ENCODE measurements around the gene DMRT1.

DMRT1 gene

DNA sequence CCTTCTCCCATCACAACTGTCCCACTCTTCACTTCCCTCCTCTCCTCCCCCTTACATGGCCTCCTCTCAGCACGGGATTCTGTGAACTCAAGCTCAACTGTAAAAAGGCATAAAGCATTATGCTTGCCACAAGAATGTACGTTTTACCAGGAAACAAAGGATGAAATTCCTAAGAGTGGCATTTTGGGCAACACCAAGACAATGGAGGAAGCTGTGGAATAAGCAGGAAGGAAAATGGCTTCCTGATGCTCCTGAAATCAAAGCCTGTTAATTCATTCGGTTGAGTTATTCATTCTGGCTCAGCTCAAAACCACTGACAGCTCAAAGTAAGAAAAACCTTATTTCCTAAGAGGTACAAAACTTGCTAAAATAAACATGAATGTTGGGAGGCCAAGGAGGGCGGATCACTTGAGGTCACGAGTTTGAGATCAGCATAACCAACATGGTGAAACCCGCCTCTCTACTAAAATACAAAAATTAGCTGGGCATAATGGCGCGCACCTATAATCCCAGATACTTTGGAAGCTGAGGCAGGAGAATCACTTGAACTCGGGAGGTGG lies 40.8 kb upstream of the DMRT1 start:
- TF ChIP-seq TAF1 (IDR thresholded peaks at IDR 0.05; ENCODE audit: borderline replicate concordance, insufficient read depth, low read length) (no peak), POLR2AphosphoS5 (IDR thresholded peaks at IDR 0.05; ENCODE audit: low read depth, low read length) (no peak), SIN3A (IDR thresholded peaks at IDR 0.05; ENCODE audit: borderline replicate concordance, insufficient read depth, low read length) (no peak), FOXP2 (optimal IDR thresholded peaks at IDR 0.05; ENCODE audit: borderline replicate concordance, extremely low read depth, extremely low read length, insufficient read depth) (no peak)
- TF ChIP-seq, protein P1, sequence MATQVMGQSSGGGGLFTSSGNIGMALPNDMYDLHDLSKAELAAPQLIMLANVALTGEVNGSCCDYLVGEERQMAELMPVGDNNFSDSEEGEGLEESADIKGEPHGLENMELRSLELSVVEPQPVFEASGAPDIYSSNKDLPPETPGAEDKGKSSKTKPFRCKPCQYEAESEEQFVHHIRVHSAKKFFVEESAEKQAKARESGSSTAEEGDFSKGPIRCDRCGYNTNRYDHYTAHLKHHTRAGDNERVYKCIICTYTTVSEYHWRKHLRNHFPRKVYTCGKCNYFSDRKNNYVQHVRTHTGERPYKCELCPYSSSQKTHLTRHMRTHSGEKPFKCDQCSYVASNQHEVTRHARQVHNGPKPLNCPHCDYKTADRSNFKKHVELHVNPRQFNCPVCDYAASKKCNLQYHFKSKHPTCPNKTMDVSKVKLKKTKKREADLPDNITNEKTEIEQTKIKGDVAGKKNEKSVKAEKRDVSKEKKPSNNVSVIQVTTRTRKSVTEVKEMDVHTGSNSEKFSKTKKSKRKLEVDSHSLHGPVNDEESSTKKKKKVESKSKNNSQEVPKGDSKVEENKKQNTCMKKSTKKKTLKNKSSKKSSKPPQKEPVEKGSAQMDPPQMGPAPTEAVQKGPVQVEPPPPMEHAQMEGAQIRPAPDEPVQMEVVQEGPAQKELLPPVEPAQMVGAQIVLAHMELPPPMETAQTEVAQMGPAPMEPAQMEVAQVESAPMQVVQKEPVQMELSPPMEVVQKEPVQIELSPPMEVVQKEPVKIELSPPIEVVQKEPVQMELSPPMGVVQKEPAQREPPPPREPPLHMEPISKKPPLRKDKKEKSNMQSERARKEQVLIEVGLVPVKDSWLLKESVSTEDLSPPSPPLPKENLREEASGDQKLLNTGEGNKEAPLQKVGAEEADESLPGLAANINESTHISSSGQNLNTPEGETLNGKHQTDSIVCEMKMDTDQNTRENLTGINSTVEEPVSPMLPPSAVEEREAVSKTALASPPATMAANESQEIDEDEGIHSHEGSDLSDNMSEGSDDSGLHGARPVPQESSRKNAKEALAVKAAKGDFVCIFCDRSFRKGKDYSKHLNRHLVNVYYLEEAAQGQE (IDR thresholded peaks at IDR 0.05; ENCODE audit: insufficient read depth in 1 of 2, low read depth in 2 of 2, low read length in 2 of 2), result no peak

DNA sequence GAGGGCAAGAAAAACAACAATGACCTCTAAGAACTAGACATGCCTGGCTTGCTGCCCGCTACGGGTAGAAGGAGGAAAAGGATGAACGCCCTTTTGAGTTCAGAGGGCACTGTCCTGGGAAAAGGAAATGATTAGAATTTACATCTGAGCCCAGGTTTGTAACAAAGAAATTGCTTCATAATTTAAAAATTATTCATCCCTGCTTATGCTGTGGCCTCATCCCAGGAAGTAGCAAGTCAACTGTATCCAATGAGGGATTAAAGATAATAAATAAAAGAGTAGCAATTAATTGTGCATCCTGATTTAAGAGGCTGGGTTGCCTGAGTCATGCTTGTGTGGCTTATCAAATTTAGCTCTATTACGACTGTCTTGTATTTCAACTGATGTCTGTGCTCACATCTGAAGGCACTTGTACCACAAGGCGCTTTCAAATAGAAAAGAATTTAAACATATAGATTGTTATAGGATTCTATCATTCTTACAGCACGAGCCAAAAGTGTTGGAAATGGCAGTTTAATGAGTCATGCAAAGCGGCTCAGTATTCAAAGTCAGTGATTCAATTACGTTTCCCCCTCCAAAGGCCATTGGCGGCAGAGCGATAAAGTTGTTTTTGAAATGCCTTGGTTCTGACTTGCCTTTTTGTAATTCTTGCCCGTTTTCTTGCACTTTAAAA lies 40.0 kb upstream of the DMRT1 start:
- no peak for TF ChIP-seq FOXP2 (optimal IDR thresholded peaks at IDR 0.05; ENCODE audit: borderline replicate concordance, extremely low read depth, extremely low read length, insufficient read depth)
- TF ChIP-seq SIN3A (IDR thresholded peaks at IDR 0.05; ENCODE audit: borderline replicate concordance, insufficient read depth, low read length), result no peak
- TF ChIP-seq, protein P1 (IDR thresholded peaks at IDR 0.05; ENCODE audit: insufficient read depth in 1 of 2, low read depth in 2 of 2, low read length in 2 of 2), result no peak
- TF ChIP-seq POLR2AphosphoS5 (IDR thresholded peaks at IDR 0.05; ENCODE audit: low read depth, low read length), result no peak
- TF ChIP-seq TAF1 (IDR thresholded peaks at IDR 0.05; ENCODE audit: borderline replicate concordance, insufficient read depth, low read length), result no peak

DNA sequence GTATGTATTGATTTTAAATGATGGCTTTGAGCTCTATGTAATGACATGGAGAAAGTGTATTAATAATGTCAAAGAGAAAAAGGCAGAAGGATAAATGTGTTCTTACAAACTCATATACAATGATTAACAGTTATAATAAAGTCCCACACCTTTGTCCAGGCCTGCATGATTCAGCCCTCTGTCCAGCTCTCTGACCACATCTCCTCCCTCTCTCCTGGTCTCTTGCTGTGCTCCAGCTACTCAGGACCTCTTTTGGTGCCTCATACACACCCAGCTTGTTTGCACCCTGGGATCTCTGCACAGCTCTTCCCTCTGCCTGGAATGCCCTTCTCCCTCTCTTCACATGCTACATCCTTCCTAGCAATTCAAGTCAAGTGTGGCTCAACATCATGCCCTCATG lies 37.5 kb upstream of the DMRT1 start:
- TF ChIP-seq POLR2AphosphoS5 (IDR thresholded peaks at IDR 0.05; ENCODE audit: low read depth, low read length) (no peak), FOXP2 (optimal IDR thresholded peaks at IDR 0.05; ENCODE audit: borderline replicate concordance, extremely low read depth, extremely low read length, insufficient read depth) (no peak), TAF1 (IDR thresholded peaks at IDR 0.05; ENCODE audit: borderline replicate concordance, insufficient read depth, low read length) (no peak), SIN3A (IDR thresholded peaks at IDR 0.05; ENCODE audit: borderline replicate concordance, insufficient read depth, low read length) (no peak)
- TF ChIP-seq, protein P1 (IDR thresholded peaks at IDR 0.05; ENCODE audit: insufficient read depth in 1 of 2, low read depth in 2 of 2, low read length in 2 of 2), result no peak

DNA sequence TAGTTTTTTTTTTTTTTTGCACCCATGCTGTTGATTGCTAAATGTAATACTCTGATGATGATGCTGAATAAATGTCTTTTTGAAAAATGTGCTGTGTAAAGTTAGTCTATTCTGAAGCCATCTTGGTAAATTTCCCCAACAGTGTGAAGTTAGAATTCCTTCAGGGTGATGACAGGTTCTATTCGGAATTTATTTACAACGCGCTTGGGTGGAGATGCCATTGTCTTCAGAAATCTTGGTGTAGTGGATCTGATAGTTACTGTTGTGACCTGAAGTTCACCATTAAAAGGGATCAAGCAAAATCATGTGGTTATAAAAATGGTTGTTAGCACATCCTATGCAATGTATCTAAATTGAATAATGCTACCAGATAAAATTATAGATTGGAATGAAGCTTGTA lies 36.3 kb upstream of the DMRT1 start:
- TF ChIP-seq, protein P1 (IDR thresholded peaks at IDR 0.05; ENCODE audit: insufficient read depth in 1 of 2, low read depth in 2 of 2, low read length in 2 of 2), result no peak
- TF ChIP-seq TAF1 (IDR thresholded peaks at IDR 0.05; ENCODE audit: borderline replicate concordance, insufficient read depth, low read length) (no peak), POLR2AphosphoS5 (IDR thresholded peaks at IDR 0.05; ENCODE audit: low read depth, low read length) (no peak), SIN3A (IDR thresholded peaks at IDR 0.05; ENCODE audit: borderline replicate concordance, insufficient read depth, low read length) (no peak), FOXP2 (optimal IDR thresholded peaks at IDR 0.05; ENCODE audit: borderline replicate concordance, extremely low read depth, extremely low read length, insufficient read depth) (no peak)

Data from PFSK-1 (cell line).